B cell (primary cell): ENCODE measurements around the gene CEP89.
"Not testable (repeated sequence)": the region's sequence is repeated elsewhere in the genome, so short reads cannot be mapped to it uniquely, and the experiment has no call there.

Source experiments
- CTCF ChIP-seq: fragments of 200-600 bp; IDR thresholded peaks from one replicate; pipeline ENCODE4 v1.8.0; 2022; ENCODE audit warnings: antibody characterized with exemption, mild to moderate bottlenecking
- EZH2 ChIP-seq: IDR thresholded peaks from 2 replicates; pipeline ENCODE4 v1.6.1; 2012; ENCODE audit warnings: borderline replicate concordance, low read depth, mild to moderate bottlenecking, moderate library complexity, low read length; ENCODE audit not compliant: insufficient read depth, poor library complexity, severe bottlenecking

- not testable (repeated sequence) for TF ChIP-seq CTCF, EZH2
Measured at GRCh38 chr19:32977813-32978212, 6.1 kb upstream of the CEP89 start.
